KG1 (cell line): ENCODE measurements around the gene TESK1.

Experiments used
- DNase-seq: peaks from one replicate; lab custom pipeline; 2025; lab: John Stamatoyannopoulos, UW

TESK1 gene, protein sequence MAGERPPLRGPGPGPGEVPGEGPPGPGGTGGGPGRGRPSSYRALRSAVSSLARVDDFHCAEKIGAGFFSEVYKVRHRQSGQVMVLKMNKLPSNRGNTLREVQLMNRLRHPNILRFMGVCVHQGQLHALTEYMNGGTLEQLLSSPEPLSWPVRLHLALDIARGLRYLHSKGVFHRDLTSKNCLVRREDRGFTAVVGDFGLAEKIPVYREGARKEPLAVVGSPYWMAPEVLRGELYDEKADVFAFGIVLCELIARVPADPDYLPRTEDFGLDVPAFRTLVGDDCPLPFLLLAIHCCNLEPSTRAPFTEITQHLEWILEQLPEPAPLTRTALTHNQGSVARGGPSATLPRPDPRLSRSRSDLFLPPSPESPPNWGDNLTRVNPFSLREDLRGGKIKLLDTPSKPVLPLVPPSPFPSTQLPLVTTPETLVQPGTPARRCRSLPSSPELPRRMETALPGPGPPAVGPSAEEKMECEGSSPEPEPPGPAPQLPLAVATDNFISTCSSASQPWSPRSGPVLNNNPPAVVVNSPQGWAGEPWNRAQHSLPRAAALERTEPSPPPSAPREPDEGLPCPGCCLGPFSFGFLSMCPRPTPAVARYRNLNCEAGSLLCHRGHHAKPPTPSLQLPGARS

DNA sequence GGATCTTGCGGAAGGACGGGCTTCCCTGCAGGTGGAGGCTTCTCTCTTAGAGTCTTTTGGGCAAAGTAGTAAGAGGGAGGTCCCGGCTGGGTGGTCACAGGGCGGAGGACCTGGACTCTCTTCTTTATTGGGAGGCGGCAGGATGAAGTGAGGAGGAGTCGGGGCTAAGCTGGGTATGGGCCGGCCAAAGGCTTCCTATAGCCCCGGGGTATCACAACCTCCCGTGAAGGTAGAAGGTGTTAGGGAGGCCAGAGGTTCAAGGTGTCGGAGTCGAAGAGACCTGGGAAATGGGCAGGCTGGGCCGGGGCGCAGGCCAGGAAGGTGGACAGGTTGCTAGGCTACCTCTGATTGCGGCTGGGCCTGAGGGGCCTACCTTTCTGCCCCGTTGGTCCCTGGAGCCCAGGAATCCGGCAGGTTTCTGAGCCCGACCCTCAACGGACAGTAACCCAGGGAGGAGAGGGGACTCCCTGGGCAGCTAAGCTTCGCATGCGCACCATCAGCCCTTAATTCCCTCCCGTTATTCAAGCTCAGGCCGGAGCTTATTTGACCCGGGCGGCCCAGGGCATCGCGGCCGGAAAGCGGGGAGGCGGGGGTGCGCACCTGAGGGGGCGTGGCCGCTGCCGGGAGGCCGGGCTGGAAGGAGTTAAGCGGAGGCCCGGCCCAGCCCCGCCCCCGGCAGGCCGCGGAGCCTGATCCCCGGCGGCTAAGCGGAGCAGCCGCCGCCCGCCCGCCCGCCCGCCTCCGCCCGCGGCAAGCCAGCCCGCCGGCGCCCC is at the start of gene TESK1:
Gene TESK1 (plus strand): TSS at position 685 of the 773 bp plus-strand sequence. CDS start 358 bp downstream, outside the sequence.
- peak; percentile 49 for DNase-seq

DNA sequence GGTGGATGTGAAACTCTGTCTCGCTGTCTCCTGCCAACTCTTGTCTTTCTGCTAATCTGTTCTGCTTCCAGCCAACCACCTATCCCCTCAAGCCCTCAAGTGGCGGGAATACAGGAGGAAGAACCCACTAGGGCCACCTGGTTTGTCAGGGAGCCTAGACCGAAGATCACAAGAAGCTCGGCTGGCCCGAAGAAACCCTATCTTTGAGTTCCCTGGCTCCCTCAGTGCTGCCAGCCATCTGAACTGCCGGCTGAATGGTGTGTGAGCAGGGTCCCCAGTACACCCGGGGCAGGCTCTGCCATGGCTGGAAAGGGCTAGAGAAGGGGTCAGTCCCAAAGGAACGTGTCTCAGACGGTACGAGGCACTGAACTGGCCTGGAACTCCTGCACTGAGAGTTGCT is 49.2 kb upstream of the TESK1 start:
- DNase-seq, result no peak

DNA sequence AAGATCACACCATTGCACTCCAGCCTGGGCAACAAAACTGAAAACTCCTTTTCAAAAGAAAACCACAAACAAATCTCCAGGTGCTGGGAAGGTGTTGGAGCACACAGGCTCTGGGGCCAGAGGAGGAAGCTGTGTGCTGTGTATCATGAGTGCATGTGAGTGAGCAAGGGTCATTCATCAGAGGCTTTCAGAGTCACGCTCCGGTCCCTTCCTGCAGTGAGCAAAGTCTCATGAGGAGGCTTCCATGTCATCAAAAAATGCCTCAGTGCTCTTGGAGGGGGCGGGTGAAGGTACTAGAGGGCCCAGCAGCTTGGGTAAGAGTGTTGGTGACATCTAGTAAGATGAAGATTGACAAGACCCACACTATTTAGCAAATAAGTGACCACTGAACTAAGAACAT is 48.3 kb upstream of the TESK1 start:
- no peak for DNase-seq

DNA sequence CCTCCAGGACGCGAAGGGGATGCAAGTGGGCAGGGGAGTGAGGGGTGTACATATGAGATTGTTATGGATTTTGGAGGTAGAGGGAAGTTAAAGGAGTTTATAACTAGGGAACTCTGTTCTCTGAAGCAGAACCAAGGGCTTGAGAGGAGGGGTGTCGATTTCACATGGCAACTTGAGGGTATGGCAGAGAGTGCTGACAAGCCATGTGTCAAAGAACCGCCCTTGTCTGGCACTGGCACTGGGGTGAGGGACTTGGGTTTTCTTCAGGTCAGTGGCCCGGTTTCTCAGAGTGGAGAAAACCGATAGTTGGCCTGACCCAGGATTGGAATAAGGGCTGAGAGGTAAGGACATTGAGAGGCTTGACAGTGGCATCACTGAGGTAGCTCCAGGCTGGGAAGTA is 47.7 kb upstream of the TESK1 start:
- no peak for DNase-seq

DNA sequence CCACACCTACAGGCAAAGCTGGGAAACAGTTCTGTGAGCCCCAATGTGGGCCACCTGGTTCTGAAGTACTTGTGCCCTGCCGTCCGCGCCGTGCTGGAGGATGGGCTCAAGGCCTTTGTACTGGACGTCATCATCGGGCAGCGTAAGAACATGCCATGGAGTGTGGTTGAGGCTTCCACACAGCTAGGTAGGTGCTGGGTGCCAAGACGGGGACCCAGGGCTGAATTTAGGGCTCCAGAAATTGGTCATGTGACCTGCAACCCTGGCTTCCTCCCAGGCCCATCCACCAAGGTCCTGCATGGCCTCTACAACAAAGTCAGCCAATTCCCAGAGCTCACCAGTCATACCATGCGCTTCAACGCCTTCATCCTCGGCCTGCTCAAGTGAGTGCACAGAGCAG is 46.9 kb upstream of the TESK1 start:
- DNase-seq, result no peak

DNA sequence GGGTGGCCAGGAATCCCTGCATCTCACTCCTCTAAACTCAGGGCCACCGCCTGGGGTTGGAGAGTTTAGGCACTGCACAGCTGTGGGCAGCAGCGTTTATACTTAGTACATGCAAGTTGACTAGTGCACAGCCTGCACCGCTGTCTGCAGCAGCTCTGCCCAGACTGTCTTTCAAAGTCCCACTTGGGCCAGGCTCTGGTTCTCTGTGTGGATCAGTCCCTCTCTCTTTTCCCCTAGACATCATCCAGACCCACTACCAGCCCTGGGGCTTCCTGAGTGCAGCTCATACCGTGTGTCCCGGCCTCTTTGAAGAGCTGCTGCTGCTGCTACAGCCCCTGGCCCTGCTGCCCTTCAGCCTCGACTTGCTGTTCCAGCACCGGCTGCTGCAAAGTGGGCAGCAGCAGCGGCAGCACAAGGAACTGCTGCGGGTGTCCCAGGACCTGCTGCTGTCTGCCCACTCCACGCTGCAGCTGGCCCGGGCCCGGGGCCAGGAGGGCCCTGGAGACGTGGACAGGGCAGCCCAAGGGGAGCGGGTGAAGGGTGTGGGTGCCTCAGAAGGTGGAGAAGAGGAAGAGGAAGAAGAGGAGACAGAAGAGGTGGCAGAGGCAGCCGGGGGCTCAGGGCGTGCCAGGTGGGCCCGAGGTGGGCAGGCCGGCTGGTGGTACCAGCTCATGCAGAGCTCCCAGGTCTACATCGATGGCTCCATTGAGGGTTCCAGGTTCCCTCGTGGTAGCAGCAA is 45.1 kb upstream of the TESK1 start:
- DNase-seq, result no peak

DNA sequence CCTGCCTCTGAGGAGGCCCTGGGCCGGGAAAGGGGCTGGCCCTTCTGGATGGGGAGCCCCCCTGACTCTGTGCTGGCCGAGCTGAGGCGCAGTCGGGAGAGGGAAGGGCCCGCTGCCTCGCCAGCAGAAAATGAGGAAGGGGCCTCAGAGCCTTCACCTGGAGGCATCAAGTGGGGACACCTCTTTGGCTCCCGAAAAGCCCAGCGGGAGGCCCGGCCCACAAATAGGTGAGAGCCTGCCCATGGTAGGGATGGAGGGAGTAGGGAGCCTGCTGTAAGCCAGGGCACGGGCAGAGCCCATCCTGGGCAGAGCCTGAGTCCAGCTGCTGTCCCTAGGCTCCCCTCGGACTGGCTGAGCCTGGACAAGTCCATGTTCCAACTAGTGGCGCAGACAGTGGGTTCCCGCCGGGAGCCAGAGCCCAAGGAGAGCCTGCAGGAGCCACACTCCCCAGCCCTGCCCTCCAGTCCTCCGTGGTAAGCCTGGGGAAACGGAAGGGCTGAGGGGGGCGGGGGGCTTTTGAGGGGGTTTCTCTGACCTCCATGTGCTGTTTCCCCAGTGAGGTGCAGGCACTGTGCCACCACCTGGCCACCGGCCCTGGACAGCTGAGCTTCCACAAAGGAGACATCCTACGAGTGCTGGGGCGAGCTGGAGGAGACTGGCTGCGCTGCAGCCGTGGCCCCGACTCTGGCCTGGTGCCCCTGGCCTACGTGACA is 44.3 kb upstream of the TESK1 start:
- DNase-seq, result no peak

DNA sequence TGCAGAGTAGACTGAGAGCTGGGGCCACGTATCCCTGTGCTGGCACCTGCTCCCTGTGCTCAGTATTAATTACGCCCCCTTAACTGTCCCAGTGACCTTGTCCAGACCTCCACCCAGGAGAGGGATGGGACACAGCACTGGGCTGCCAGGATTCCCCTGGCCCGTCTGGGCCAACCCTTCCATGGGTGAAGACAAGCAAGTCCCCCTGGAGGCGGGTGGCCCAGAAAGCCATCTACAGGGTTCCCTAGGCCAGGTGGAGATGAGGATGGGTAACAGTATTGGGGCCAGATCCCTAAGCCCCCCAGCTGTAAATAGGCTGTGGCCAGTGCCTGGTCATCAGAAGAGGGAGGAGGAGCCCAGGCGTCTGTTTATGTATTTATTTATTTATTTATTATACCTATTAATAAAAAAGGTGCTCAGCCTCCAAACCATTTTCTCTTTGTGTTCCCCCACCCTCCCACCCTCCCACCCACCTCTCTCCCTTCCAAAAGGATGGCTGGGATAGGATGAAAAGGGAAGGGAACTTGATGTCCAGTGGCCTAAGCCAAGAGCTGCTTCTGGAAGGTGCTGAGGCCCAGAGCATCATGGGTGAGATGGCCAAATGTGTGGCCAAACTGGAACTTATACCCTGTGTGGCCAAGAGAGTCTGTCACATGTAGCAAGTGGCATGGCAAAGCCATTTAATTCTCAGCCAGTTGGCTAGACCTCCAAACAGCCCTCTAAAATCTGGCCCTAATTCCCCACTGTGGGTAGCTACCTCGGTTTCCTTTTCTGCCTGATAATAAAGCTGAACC is 43.4 kb upstream of the TESK1 start:
- no peak for DNase-seq

DNA sequence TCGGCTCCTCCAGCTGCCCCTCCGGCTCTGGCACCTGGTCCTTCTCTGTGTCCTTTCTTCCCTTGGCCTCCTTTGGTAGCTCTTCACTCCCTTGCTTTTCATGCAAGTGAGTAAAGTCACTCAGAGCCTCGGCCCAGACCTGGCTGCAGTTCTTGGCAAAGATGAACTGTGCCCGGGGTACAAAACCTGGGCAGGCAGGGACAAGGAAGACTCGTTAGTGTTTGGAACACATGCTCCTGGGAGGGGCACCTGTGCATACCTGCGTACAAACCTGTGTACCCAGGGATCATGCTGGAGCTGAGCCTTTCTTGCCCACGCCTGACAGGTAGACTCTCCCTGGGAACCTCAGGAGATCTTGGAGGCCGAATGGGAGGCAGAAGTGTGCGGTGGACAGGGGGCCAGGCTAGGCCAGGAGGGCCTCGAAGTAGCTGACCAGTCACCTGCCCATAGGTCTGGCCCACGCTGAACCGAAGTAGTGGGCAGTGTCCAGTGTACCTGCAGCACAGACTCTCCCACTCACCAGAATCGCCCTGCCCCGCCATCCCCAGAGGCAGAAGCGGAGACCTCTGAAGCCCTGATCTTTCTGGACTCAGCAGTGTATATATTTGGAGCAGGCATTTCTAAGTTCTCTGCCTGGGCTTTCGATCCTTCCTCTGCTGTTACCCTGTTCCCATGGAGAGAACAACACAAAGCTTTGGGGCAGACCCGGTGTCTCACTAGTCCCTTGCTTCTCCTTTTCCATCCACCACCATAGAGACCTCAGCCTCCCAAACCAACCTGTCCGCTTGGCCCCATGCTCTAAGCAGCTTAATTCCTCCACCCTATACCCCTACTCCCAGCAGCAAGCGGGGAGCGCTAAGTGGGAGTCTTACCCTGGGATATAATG is 41.9 kb upstream of the TESK1 start:
- no peak for DNase-seq

DNA sequence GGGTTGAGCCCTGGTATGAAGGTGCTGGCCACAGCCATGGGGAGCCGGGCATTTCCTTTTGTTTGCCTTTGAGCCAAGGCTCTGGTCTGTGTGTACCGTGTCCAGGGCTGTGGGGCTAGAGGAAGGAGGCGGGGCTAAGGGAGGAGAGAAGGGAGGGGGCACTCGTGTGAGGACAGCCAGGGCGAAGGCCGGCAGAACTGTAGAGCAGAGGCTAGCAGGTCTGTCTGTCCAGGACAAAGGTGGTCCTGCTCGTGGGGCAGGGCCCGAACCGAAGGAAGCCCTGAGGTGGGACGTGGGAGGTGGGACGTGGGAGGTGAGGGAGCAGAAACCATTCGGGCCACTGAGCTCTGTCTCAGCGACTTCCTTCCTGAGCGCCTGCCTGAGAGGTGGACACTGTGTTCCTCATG is 41.3 kb upstream of the TESK1 start:
- DNase-seq, result no peak

DNA sequence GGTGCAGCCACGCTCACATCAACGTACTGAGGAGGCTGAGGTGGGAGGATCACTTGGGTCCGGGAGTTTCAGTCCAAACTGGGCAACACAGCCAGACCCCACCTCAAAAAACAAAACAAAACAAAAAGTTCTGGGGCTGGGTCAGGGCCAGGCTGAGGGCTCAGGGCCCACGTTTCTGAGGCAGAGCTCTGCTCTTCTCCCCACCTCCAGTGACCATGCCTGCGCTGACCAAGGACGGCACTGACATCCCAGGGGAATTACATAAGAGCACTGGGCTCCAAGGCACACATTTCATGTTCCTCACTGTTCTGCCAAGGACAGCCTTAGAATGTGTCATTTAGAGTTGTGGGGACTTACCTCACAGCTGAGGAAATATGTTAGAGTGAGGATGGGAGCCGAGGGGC is 40.4 kb upstream of the TESK1 start:
- no peak for DNase-seq

DNA sequence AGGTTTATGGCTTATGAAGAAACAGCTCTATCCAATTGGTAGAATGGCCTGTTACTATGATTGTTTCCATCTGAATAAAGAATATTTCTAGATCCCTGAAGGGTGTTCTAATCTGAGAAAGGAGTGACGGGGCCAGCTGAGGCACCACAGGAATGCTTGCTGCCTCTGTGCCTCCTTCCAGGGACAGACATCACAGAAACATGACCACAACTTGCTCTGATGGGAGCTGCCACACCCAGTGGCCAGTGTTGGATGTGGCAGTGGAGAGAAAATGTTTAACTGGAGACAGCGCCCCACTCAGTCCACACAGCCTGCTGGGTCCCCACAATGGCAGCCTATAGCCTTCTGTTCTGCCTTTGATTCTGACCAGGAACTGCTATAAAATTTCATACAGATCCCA is 38.6 kb upstream of the TESK1 start:
- DNase-seq, result no peak

DNA sequence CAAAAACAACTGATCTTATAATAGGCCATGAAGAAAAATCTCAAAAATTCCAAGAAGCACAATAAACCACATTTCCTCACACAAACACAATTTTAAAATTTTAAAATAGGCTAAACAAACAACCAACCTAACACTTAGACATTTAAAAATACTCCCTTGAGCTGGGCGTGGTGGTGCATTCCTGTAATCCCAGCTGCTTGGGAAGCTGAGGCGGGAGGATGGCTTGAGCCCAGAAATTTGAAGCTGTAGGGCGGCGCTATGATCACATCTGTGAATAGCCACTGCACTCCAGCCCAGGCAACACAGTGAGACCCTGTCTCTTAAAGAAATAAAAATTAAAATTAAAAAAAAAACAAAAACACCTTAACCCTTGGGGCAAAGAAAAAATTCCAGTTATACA is 36.9 kb upstream of the TESK1 start:
- no peak for DNase-seq

DNA sequence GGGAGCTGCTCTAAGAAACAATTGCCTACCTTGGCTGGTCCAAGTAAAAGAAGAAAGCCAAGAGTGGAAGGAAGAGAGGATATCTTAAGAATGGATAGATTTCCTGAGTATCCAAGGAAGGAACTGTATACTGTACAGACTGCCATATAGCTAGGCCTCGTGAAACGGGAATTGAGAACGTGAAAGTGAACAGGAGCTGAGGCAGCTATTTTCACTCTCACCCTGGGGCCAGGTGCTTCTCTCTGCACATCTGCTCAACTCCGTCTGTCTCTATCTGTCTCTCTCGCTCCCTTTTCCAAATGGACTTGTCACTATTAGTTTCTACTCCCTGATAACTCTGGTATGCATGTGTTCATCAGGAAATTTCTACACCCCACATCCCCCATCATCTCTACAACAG is 35.9 kb upstream of the TESK1 start:
- no peak for DNase-seq

DNA sequence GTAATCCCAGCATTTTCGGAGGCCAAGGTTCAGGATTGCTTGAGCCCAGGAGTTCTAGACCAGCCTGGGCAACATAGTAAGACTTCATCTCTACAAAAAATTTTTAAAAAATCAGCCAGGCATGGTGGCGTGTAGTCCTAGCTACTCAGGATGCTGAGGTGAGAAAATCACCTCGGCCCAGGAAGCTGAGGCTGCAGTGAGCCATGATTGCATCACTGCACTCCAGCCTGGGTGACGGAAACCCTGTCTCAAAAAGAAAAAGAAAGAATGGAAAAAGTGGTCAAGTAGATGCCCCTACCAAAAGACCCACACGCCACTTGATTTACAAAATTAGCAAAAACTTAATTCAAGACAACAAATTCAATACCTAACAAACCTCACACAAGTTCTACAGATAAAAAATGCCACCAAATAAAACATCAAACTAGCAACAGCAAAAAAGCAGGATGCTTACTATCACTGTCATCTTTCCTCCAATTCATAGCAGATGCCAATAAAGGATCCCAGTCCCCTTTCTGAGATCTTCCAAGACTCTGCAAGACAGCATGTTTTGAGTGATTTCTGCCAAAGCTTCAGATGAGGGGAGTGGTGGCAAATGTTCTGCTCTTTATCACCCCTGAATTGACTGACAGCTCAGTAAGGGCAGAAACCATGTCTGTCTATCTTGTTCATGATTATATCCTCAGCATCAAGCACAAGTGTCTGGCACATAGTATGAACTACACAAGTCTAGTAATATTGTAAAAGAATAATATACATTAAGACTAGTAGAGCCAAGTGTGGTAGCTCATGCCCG is 34.2 kb upstream of the TESK1 start:
- DNase-seq, result no peak

DNA sequence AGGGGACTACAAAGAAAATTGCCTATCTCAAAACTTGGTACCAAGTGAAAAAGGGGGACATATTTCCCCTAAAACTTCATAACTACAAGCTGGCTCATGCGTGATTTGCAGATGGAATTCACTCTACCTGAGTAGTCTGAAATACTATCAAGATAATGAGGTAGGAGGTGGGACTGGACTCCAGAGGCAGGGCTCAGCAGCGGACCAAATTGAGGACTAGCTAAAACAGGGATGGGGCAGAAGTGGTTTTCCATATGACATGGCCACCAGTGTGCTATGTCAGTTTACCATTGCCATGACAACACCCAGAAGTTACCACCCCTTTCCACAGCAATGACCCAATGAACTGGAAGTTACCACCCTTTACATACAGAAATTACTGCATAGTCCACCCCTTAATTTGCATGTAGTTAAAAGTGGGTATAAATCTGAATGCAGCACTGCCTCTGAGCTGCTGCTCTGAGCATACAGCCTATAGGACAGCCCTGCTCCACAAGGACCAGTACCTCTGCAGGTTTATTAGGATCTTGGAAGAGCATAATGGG is 30.4 kb upstream of the TESK1 start:
- no peak for DNase-seq

DNA sequence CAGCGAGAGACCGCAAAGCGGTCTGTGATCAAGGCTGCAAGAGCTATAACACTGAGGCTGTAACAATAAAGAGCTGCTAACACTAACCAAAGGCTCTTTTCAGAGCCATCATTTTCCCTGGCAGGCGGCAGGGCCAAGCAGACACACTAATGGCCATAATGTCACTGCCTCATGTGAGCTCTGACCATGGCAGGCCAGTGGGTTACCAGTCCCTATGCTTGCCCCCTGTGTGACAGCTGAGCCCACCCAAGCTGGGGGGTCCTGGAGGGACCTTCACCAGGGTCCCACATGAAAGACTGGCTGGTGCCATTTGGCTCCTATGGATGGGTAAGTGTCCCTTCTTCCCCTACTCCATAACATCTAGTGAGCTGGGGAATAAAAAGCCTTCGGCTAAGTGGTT is 29.6 kb upstream of the TESK1 start:
- DNase-seq, result no peak

DNA sequence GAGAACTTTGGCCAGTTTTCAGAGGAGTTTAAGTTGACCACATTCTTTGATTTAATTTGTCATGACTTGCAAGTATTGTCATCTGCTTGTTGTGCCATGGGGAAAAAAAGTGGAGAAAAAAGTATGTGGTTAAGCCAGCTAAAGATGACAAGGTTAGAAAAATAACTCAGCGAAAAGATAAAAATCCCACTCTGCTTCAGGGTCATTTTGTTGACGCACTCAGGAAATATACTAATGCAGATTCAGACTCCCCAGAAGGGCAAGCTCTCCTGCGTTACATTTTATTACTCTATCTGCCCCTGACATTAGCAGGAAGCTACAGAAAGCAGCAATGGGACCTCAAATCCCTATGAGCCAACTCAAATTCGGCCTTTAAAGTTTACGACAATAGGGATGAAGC is 27.6 kb upstream of the TESK1 start:
- no peak for DNase-seq

DNA sequence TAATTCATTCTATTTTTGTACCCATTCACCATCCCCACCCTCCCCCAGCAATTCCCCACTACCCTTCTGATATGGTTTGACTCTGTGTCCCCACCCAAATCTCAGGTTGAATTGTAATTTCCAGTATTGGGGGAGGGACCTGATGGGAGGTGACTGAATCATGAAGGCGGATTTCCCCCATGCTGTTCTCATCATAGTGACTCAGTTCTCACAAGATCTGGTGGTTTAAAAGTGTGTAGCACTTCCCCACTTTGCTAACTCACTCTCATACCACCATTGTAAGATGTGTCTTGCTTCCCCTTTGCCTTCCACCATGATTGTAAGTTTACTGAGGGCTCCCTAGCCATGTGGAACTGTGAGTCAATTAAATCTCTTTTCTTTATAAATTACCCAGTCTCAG is 25.9 kb upstream of the TESK1 start:
- no peak for DNase-seq
